Stimulated activated CD4-positive, alpha-beta T cell treated with anti-CD3 and anti-CD28 coated beads, Interleukin-1b, Interleukin-23, amount 100 ng/mL, for 48 hours (primary cell): ENCODE data around the gene TYSND1.
"Not testable (repeated sequence)": the region's sequence is repeated elsewhere in the genome, so short reads cannot be mapped to it uniquely, and the experiment has no call there.

ENCODE experiments used
- DNase-seq: peaks from one replicate; pipeline ENCODE4 v3.0.0-alpha.2; 2020

The TYSND1 gene

DNA sequence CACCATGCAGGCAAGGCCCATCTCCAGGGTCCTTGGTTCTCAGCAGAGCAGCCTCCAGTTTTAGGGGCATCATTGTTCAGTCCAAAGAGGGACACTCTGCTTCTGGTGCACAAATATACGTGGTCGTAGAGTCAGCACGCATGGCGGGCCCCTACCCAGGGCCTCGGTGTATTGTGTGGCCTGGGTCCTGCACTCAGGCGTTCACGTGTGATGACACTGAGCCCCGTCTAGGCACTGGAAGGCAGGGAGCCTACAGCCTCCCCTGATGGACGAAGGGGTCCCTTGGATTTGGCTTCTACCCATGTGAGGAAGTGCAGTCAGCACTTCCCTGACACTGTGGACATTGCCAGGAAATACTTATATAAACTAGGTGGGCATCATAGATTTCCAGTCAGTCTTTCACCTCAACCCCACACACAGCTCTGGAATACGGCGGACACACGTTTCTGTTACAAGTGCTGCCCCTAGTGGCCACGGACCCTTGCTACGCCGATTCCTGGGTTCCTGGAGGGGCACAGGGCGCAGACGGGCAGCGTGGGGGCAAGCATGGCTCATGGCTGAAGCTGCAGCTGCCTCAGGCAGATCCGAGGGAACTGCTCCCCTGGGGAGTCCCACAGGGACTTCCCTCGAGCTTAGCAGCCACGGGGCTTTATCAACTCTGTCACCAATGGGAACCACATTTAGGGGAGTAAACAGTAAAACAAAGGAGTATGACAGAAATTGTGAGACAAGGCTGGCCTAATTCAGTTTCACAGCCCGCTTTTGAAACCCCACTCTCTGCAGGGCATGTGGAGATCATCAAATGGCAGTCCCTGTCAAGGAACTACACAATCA is 39.3 kb downstream of the TYSND1 start:
- DNase-seq, result no peak

DNA sequence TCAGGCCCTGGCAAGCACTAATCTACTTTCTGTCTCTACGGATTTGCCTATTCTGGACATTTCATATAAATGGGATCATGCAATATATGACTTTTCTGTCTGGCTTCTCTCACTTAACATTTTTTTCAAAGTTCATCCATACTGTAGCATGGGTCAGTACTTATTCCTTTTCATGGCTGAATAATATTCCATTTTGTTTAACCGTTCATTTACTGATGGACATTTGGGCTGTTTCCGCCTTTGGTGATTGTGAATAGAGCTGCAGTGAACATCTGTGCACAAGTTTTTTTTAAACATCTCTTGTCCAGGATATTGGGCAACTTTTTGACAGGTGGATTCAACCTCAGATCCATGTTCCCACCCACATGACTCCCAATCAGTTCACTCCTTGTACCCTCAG is 44.8 kb downstream of the TYSND1 start:
- DNase-seq, result no peak

DNA sequence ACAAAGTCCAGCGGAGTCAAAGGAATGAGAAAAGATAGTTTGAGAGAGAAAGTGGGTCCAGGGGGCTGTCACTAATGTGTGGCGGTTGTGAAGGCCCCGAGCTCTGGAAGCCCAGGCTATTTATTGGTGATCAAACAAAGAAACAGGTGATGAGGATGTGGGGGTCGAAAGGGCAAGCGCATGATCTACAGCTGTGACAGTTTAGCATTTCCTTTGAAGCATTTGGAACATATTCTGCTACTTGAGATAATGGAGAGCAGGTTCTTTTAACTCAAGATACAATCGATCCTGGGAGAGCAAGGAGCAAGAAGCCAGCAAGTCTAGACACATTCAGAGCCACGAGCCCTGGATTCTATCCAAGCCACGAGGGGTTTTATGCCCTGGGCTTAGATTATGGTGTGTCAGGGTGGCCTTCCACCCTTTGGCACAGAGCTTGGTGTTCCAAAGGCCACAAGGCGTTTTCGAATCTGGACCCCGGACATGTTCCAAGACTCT is 45.4 kb downstream of the TYSND1 start:
- DNase-seq, result not testable (repeated sequence)

DNA sequence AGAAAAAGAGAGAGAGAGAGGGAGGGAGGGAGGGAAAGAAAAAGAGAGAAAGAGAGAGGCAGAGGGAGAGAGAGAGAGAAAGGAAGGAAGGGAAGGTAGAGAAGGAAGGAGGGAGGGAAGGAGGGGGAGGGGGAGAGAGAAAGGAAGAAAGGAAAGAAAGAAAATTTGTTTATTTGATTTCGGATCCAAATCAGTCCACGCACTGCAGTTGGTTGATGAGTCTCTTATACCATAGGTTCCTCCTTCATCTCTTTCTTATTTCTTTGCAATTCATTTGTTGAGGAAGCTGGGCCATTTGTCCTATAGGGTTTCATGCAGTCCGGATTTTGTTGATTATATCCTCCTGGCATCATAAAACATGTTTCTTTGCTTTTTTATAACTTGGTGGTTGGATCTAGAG is 48.2 kb downstream of the TYSND1 start:
- no peak for DNase-seq

DNA sequence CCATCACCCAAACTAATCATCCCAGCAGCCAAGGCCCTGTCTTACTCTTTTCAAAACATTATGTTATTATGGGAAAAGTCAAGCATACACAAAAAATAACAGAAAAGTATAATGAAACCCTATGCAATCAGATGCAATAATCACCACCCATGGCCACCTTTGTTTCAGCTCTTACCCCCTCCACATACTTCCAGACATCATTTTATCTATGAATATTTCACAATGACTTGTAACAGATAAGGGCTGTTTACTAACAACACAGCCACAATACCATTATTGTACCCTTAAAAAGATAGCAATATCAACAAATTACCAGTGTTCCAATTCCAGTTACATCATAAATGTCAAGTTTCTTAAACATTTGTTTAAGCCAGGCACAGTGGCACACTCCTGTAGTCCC is 49.0 kb downstream of the TYSND1 start:
- DNase-seq, result no peak

DNA sequence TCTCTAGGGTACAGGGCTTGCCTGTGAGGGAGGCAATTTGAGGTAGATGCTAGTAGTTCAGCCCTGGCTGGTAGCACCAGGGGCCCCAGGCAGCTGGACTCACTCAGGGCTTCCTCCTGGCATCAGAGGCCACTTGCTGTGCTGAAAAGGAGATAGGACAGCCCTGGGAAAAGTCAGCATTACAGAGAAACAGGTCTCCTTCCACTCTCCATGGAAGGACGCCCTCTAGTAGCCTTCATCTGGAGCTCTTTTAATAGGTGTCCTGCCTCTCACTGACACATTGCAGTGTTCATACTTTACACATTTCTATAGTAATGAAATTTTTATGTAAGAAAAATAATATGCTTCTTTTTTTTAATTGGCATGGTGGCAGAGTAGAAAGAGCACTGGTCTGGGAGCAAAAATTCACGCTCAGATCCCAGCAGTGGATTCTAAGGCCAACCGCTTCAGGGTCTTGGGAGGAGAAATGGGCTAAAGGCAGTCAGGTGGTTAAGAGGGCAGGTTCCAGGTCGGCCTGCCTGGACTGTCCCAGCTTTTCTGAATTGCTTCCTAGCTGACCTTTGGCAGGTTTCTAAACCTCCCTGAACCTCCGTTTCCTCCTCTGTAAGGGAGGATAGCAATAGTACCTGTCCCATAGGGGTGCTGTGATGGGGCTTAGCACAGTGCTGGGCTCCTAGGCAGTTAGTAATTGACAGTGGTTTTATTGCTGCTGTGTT is 49.6 kb downstream of the TYSND1 start:
- DNase-seq, result no peak

DNA sequence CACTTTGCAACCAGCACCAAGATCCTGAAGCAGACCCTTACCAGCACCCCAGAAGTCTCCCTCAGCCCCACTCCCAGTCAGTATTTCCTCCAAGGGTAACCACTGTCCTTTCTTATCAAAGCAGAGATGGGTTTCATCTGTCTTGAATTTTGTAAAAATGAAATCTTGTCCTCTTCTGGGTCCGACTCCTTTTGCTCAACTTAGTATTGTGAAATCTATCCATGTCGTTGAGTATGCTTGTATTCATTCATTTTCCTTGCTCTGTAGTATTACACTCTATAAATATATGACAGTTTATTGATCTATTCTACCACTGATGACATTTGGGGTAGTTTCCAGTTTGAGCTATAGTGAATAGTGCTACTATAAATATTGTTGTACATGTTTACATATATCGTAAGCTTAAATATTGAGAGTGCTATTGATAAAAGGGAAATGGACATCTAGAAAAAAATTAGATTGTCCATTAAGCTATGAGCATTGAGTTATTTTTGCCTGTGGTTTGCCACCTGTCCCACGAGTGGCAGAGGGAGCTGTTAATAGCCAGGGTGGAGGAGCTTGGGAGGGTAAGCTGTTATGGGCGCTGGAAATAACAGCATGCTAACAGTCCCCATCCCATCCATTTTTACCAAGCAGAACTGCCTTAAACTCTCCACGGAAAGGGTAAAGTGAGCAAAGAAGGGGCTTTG is 50.3 kb downstream of the TYSND1 start:
- DNase-seq, result no peak

DNA sequence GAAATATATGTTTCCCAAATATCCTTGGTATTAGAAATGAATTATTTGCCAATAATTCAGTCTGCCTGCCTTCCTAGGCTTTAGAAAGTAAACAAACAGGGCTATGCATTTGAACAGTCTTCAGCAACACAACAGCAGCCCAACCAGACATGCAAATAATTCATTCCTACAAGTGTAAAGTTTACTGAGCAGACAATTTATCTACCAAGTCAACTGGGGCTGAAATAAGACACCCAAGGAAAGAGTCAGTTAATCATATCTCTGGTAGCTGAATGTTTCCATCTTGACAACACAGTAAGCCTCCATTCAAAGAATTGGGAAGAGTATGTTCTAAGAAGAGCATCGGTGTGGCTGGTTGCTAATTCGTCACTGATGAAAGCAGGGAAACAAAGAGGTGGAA is 52.2 kb downstream of the TYSND1 start:
- DNase-seq, result no peak

DNA sequence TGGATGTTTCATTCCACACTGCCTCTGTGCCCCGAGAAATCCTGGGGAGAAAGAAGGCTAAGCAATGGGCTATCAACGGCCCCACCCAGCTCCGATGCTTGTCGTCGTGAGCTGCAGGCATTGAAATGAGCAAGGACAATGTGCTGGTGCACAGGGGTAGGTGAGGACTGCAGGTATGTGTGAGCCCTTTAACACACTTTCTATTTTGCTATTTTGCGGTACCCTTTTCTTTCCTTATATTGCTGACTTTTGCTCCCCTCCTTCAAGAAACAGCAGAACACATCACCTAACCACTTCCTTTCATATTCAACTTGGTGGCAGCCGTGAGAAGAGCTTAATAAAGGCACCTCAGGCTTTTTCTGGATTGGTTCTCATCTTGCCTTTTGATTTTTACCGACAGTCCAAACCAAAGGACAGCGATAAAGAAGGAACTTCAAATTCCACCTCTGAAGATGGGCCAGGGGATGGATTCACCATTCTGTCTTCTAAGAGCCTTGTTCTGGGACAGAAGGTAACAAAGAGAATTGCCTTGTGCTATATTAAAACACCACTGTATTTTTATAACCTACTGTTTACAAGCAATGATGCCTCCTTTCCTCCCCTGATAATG is 53.1 kb downstream of the TYSND1 start:
- peak; percentile 8 for DNase-seq

DNA sequence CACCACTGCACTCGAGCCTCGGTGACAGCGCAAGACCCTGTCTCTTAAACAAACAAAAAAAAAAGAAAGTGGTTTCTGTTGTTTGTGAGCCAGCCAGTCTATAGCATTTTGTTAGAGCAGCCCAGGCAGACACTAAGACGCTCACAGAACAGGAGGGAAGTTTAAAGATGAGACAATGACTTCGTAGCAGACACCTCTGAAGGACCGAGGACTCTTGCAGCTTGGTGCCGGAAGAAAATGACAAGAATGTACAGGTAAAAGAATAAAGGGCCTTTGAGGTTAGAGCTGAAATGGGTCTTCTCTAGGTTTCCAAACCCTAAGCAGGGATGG is 54.1 kb downstream of the TYSND1 start:
- no peak for DNase-seq

DNA sequence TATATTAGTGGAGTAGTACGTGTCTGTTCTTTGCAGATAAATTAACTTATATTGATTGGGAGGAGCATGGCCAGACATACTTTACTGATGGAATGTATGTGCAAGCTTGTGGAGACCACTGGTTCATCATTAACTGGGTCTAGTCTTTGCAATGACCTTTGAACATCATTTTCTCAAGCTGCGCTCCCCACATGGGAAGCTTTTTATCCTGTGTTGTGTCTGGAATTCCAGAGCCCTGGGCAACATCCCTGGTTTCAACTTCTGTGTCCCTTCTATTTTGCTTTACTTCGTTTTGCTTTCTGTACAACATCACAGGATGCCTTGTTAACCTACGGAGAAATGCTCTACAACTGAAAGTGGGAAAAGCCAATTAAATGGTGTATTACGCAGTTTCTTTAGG is 55.5 kb downstream of the TYSND1 start:
- DNase-seq, result no peak

DNA sequence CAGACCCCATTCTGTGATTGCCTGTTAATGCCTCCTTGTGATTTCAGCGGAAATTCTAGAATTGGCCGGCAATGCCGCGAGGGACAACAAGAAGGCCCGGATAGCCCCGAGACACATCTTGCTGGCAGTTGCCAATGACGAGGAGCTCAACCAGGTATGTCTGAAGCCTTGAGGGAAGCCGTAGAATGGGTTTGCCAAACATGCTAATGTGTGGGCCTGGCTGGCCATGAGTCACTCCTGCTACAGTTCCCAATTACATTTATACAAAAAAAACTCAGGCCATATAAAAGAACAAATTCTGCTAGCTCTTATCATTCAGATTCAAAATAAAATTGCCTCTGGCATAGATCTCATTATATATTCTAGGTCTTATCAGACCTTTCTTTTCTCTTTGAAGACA is 56.5 kb downstream of the TYSND1 start:
- no peak for DNase-seq

DNA sequence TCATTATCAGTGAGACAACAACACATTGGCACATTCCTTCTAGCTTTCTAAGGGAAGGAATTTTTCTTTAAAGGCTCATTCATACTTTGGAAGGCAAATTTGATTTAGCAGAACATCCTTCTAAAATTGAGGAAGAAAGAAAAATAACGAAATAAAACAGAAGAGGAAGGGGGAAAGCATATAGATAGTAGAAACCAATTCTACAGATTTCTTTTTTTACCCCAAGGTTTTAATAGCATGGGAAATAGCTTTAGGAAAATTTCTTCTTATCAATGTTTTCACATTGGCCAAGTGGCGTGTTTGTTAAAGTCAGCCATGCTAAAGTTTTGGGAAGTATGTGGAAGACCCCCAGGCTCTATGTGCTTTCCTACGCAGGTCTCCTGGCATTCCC is 58.2 kb downstream of the TYSND1 start:
- no peak for DNase-seq
